ENCODE data around the gene CDK14. TPM values are rescaled to one million over a fixed set of nuclear protein-coding genes. Genes with fewer than 3 reads are reported as not detected.

The CDK14 gene
- total RNA-seq, 1 experiment from 2014 or later = 57.9 TPM

DNA sequence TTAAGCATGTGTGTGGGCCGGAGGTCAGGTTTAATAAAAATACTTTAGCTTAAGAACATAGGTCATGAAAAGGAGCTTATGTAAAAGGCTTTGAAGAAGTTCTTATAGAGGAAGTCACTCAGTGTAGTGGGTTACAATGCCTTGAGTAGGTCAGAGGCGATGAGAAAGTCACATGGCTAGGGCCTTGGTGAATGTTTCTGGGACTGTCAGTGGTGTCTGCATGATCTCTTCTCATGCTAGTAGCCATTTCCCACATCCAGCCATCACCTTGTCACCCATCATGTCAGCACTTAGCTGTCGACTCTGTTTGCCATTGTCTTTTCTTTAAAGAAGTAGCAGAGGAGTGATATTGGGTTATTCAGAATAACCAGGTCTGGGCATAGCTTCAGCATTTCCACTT is 236.6 kb downstream of the CDK14 start:
- peaks cover 41% of the 10 kb centered on the region for H3K36me3 Mint-ChIP-seq
- peaks cover 40% of the 10 kb centered on the region for H3K9me3 Mint-ChIP-seq
- no peaks in the 10 kb centered on the region for H3K27me3 Mint-ChIP-seq (ENCODE audit: low read depth)
- H3K4me3 Mint-ChIP-seq = no peak overlapping the region
- ChIA-PET CTCF (no interaction called here), POLR2A (no interaction called here)
- ATAC-seq (no peak), DNase-seq (ENCODE audit: low spot score) (no peak)
- TF ChIP-seq CREB1 (CRISPR knock-in tag; IDR thresholded peaks at IDR 0.05) (no peak), NFYB (CRISPR knock-in tag; conservative IDR thresholded peaks at IDR 0.05; ENCODE audit: low read depth) (no peak), CTCF (IDR thresholded peaks at IDR 0.05) (no peak), GRHL2 (CRISPR knock-in tag; IDR thresholded peaks at IDR 0.05; ENCODE audit: insufficient replicate concordance, severe bottlenecking) (no peak), ZBTB21 (CRISPR knock-in tag; IDR thresholded peaks at IDR 0.05; ENCODE audit: borderline replicate concordance) (no peak), JUN (CRISPR knock-in tag; IDR thresholded peaks at IDR 0.05) (no peak), NFE2L1 (CRISPR knock-in tag; IDR thresholded peaks at IDR 0.05) (no peak), FOXP1 (CRISPR knock-in tag; IDR thresholded peaks at IDR 0.05; ENCODE audit: borderline replicate concordance) (no peak), GTF2I (CRISPR knock-in tag; conservative IDR thresholded peaks at IDR 0.05) (no peak), ZNF263 (CRISPR knock-in tag; IDR thresholded peaks at IDR 0.05; ENCODE audit: low read depth) (no peak), SMAD4 (CRISPR knock-in tag; IDR thresholded peaks at IDR 0.05) (no peak), TCF7 (CRISPR knock-in tag; IDR thresholded peaks at IDR 0.05; ENCODE audit: low read depth) (no peak), ZNF671 (CRISPR knock-in tag; IDR thresholded peaks at IDR 0.05) (no peak), AFF4 (CRISPR knock-in tag; IDR thresholded peaks at IDR 0.05; ENCODE audit: borderline replicate concordance) (no peak)
- TF ChIP-seq, protein P1, sequence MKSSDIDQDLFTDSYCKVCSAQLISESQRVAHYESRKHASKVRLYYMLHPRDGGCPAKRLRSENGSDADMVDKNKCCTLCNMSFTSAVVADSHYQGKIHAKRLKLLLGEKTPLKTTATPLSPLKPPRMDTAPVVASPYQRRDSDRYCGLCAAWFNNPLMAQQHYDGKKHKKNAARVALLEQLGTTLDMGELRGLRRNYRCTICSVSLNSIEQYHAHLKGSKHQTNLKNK (CRISPR knock-in tag; IDR thresholded peaks at IDR 0.05) = no peak
- no peak overlapping the region for H3K27ac Mint-ChIP-seq
- H3K4me1 Mint-ChIP-seq = peaks cover 11% of the 10 kb centered on the region

DNA sequence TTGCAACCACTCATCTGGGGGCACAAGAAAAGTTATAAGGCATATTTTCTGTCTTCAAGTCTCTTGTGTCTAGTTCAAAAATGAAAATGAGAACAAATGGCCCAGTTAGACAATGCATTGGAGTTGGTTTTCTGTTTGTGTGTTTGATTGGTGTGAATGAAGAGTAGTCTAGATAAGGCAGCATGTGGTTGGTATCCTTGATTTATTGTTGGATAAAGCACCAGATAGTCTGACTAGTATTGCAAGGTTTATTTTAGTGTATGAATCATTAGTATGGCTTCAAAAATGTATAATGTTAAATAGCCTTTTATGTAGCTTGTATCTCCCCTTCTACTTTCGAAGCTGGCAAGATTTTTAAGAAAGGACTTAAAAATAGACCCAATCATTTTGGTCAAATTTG is 237.3 kb downstream of the CDK14 start:
- no peak overlapping the region for H3K4me3 Mint-ChIP-seq
- no peaks in the 10 kb centered on the region for H3K27me3 Mint-ChIP-seq (ENCODE audit: low read depth)
- POLR2A ChIA-PET = no interaction called here
- no peak overlapping the region for H3K27ac Mint-ChIP-seq
- no peak for ATAC-seq
- H3K9me3 Mint-ChIP-seq = peaks cover 42% of the 10 kb centered on the region
- no peak for DNase-seq (ENCODE audit: low spot score)
- peaks cover 11% of the 10 kb centered on the region for H3K4me1 Mint-ChIP-seq
- CTCF ChIA-PET = no interaction called here
- H3K36me3 Mint-ChIP-seq = peaks cover 44% of the 10 kb centered on the region
- TF ChIP-seq FOXJ3 (CRISPR knock-in tag; IDR thresholded peaks at IDR 0.05; ENCODE audit: borderline replicate concordance) = no peak
- TF ChIP-seq FOXP1 (CRISPR knock-in tag; IDR thresholded peaks at IDR 0.05; ENCODE audit: borderline replicate concordance) = no peak
- no peak for TF ChIP-seq ZNF671 (CRISPR knock-in tag; IDR thresholded peaks at IDR 0.05)
- no peak for TF ChIP-seq PRRX2 (CRISPR knock-in tag; IDR thresholded peaks at IDR 0.05)
- no peak for TF ChIP-seq STAT6 (CRISPR knock-in tag; conservative IDR thresholded peaks at IDR 0.05; ENCODE audit: low read depth)
- no peak for TF ChIP-seq ZNF263 (CRISPR knock-in tag; IDR thresholded peaks at IDR 0.05; ENCODE audit: low read depth)
- no peak for TF ChIP-seq NFE2L1 (CRISPR knock-in tag; IDR thresholded peaks at IDR 0.05)
- TF ChIP-seq E2F5 (CRISPR knock-in tag; IDR thresholded peaks at IDR 0.05) = no peak
- TF ChIP-seq JAZF1 (CRISPR knock-in tag; IDR thresholded peaks at IDR 0.05) = no peak
- no peak for TF ChIP-seq CREB1 (CRISPR knock-in tag; IDR thresholded peaks at IDR 0.05)
- TF ChIP-seq GABPB1 (CRISPR knock-in tag; IDR thresholded peaks at IDR 0.05) = no peak
- TF ChIP-seq, protein P1 (CRISPR knock-in tag; IDR thresholded peaks at IDR 0.05) = no peak
- TF ChIP-seq MXD4 (CRISPR knock-in tag; IDR thresholded peaks at IDR 0.05; ENCODE audit: borderline replicate concordance) = no peak
- no peak for TF ChIP-seq TP53 (CRISPR knock-in tag; IDR thresholded peaks at IDR 0.05)
- TF ChIP-seq E2F4 (CRISPR knock-in tag; IDR thresholded peaks at IDR 0.05; ENCODE audit: borderline replicate concordance, low read depth) = no peak
- no peak for TF ChIP-seq CREM (CRISPR knock-in tag; IDR thresholded peaks at IDR 0.05)
